Measurements from ENCODE around the gene CCL23.

CCL23 gene

GRCh38 chr17:35968520-35969054, 49.2 kb downstream of the CCL23 start:
- no peak for DNase-seq

GRCh38 chr17:35965272-35965671, 52.5 kb downstream of the CCL23 start:
- DNase-seq, result no peak

- no peak for DNase-seq
Observed at GRCh38 chr17:35963663-35964062, 54.1 kb downstream of the CCL23 start.
